ENCODE measurements around the gene CHPT1.
"Not testable (repeated sequence)": the region's sequence is repeated elsewhere in the genome, so short reads cannot be mapped to it uniquely, and the experiment has no call there.

Gene CHPT1

DNA sequence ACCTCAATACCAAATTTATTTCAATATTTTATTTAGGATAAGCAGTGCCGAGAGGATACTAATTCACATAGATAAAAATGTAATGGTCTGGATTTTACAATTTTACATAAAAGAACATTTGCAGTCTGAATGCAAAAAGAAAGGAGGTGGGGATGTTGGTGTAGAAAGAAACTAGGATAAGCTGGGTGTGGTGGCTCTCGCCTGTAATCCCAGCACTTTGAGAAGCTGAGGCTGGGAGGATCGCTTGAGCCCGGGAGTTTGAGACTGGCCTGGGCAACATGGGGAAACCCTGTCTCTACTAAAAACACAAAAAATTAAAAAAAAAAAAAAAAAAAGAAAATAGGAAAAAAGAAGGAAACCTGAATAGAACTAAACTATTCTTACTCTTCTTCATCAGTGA, 25.0 kb downstream of the CHPT1 start:
- no peak for DNase-seq (ENCODE audit: low read depth)

DNA sequence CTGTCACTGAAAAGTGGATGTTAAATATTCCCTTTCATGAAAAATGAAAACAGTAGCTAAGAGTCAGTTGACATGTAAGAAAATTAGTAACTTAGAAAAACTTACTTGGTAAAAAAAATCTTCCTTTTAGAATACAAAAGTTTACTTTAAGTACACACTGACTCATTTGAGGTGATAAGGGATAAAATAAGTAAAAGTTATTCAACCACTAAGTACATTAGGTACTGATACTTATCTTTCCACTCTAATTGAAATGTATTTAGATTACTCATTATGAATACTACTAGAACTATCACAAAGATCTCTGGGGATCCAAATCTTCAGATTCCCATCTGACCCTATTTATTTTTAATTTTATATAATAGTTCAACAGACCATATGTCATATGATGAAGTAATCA, 29.7 kb downstream of the CHPT1 start:
- peak; percentile 16 for DNase-seq (ENCODE audit: low read depth)

GRCh38 chr12:101729842-101730241, 32.4 kb downstream of the CHPT1 start:
- no peak for DNase-seq (ENCODE audit: low read depth)

GRCh38 chr12:101732318-101732717, 34.9 kb downstream of the CHPT1 start:
- no peak for DNase-seq (ENCODE audit: low read depth)

DNA sequence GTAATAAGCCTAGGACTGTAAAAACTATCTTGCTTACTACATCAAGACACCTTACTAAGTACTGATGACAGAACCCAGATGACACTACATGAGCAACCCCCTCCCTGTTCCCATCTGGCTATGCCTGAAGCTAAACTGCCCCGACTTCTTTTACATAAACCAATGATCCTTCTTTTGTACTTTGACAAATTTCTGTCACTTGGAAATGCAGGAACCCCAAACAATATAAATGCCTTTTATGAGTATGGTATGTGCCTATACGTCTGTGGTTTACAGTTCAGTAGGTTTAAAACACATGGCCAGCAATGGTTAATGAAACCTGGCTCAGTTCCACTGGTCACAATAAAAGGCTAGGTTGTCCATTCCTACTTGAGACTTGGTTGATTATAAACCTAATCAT, 35.7 kb downstream of the CHPT1 start:
- no peak for DNase-seq (ENCODE audit: low read depth)

DNA sequence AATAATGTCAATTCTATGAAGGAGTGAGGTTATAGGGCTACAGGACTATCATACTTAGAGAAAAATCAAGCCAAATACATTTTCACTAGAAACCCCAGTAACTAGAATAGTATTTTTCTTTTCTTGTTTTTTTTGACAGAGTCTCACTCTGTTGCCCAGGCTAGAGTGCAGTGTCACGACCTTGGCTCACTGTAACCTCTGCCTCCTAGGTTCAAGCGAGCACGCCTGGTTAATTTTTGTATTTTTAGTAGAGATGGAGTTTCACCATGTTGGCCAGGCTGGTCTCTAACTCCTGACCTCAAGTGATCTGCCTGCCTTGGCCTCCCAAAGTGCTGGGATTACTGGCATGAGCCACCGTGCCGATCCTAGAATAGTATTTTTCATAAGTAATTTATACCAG, 37.0 kb downstream of the CHPT1 start:
- DNase-seq (ENCODE audit: low read depth), result not testable (repeated sequence)

GRCh38 chr12:101737476-101737875, 40.0 kb downstream of the CHPT1 start:
- DNase-seq (ENCODE audit: low read depth), result no peak

DNA sequence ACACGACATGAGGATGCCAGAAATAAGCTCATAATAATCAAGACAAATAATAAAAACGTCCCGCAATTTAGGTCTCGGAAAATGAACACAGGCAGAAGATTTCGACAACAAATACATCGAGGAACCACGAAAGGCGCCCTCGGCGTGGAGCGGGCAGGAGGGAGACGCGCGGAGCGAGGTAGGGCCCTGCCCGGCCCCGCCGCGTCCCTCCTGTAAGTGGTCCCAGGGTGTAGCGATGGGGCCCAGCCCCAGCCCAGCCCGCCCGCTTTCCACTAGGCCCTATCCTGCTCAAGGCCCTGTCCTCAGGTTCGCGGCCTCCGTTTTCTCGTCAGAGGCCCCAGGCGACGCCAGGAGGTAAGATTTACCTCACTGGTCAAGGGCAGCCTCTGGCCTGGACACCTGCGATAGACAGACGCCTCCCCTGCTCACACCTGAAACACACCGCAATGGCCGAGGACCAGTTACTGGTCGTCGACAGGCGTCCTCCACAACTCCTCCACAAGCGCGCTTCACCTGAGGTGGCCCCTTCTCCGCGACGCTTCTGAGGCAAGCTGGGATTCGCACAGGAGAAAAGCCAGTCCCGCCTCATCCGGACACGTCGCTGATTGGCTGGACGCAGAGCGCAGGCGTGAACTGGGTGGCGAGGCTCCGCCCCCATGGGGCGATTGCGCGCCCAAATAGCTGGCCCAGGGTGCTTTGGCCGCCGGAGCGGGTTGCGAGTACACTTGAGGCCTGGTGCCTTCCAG, 41.7 kb downstream of the CHPT1 start, which contains the start of gene SYCP3:
SYCP3 (minus strand) TSS at position 543 of the 746 bp plus-strand sequence. CDS start 1,527 bp downstream, outside the sequence.
- no peak for DNase-seq (ENCODE audit: low read depth)

- DNase-seq (ENCODE audit: low read depth), result no peak
Measured at GRCh38 chr12:101740566-101740965, 43.1 kb downstream of the CHPT1 start.

GRCh38 chr12:101740980-101741379, 43.5 kb downstream of the CHPT1 start:
- DNase-seq (ENCODE audit: low read depth), result no peak

DNA sequence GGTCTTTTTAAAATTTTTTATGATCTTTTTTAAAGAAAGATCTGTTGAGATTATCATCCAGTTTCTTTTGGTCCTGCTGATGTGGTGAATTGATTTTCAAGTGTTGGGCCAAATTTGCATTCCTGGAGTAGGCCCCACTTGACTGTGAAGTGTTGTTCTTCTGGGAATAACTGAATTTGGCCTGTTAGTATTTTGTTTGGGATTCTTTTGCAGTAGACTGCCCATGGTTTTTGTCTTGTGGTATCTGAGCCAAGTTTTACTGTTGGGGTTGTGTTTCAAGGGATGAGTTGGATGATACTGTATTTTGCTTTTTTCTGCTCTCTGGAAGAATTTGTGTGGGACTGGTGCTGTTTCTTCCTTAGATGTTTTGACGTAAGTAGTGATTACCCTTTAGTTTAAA, 45.8 kb downstream of the CHPT1 start:
- DNase-seq (ENCODE audit: low read depth), result no peak

DNA sequence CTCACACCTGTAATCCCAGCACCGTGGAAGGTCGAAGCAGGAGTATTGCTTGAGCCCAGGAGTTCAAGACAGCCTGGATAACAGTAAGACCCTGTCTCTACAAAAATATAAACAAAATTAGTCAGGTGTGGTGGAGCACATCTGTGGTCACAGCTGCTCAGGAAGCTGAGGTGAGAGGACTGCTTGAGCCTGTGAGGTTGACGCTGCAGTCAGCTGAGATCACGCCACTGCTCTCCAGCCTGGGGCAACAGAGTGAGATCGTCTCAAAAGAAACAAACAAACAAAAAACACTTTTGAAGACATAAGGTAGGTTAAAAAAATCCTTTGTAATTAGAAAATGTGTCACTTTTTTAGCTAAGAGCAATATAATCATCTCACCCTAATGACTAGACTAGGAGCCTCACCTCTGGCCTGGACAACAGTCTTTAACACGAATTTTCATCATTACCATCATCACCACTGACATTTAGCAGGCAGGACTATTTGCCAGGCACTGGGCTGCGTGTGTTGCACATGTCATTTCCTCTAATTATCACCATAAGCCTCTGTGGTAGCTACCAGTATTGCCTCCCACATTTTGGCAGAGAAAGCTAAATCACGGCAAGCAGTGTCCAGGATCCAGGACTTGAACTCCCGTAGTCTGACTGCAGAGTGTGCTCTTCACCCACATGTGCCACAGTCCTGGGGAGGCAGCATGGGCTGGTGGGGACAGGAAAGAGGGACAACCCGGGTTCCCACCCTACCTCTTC, 46.5 kb downstream of the CHPT1 start:
- DNase-seq (ENCODE audit: low read depth), result no peak

GRCh38 chr12:101745481-101745880, 48.0 kb downstream of the CHPT1 start:
- peak; percentile 23 for DNase-seq (ENCODE audit: low read depth)

DNA sequence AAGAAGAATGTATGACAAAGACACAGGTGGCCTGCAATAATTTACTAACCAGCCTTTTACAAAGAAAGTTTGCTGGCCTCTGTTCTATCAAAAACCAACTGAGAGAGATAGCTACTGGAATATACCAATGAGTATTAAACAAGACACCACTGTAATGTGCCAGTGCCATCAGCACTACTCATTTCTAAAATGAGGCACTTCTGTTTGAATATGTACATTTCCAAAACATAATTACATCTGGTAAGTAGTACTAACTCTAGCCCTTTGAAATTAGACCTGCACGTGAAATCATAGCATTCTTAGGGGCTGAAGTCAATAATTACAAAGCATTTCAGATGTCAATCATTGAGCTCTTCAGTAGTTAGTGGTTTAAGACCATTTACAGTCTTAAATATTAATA, 48.8 kb downstream of the CHPT1 start:
- no peak for DNase-seq (ENCODE audit: low read depth)

GRCh38 chr12:101746661-101747060, 49.2 kb downstream of the CHPT1 start:
- DNase-seq (ENCODE audit: low read depth), result no peak

DNA sequence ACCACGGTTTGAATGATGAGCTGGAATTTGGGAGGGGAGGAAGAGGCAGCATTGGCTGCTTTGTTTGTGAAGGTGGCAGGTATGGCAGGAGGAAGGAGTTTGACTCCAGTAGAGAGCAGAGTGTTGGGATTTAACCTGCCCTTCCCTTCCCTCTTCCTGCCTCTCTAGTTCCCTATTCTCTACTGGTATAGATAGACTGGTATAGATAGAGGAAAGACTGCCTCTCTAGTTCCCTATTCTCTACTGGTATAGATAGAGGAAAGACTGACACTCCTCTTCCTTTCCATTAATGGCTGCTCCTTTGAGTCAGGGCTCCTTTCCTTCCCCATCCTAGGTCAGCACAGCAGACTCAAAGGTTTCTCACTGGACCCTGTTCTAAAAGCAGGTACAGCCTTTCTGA, 50.3 kb downstream of the CHPT1 start:
- DNase-seq (ENCODE audit: low read depth), result no peak

DNA sequence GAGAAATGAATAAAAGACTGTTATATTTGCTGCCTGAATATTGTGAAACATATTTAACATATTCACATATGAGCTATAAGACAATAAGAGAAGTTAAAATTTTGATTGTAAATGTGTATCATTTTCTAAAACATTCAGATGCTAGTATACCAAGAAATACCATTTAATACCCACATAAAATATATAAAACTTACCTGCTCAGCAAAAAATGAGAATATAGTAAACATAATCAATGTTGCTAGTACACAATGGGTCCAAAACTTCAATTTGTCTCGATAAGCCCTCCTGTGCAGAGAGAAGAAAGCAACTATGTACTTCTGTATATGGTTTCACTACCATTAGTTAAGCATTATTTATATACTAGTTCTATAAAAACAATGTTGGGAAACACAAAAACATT, 51.5 kb downstream of the CHPT1 start:
- no peak for DNase-seq (ENCODE audit: low read depth)

DNA sequence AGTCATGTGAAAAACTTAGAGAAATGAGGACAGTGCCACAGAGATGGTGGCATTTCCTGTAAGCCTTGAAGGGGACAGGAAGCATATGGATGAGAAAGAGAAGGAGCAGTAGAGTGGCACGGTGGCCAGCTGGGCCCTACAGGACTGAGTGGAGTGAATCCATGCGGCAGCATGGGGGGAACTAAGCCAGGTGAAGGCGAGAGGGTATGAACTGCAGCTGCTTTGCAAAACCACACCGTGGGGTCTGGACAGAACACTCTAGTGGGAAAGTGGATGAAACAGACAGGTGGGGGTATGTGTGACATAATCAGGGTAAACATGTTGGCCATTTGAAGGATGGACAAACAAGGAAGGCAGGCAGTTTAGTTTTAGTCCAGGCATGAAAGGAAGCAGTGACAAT, 52.2 kb downstream of the CHPT1 start:
- no peak for DNase-seq (ENCODE audit: low read depth)

DNA sequence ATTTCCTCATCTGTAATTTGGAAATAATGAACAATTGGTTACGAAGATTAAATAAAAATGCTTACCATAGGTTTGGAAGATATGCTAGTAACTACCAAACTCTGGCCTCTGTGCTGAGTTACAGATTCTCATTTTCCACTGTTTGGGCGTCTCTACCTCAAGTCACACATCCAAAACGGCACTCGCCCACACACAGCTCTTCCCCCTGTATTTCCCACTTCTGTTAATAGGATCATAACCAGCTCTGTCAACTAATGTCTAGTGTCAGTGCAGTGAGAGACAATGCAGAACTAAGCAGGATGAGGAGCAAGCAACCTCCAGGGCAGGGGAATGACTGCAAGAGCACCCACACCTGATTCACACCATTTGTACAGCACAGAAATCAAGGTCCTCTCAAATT, 52.7 kb downstream of the CHPT1 start:
- DNase-seq (ENCODE audit: low read depth), result no peak

DNA sequence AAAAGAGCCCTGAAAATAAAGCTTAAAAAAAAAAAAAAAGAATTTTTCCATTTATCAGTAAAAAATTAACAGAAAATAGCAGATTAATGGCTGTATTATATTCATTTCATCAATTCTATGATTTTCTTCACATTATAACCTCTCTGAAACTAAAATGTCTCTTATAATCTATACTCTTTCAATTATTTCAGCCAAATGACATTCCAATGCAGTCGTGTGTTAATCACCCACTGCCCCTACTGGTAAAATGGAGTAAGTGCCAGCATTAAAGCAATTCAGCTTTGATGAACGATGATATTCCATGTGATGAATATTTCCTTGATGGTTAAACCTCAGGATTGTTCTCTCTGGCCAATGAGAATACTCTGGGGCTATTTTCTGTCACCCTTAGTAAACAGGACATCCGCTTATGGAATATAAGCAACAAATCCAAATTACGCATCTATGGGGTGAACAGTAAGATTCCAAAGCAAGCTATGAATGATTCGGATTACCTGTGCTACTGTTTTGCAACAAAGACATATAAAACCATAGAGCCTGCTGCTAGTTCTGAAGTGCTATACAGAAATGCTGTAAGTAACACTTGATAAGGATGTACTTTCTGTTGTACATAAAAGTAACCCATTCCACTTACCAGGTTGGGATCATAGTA, 62.1 kb downstream of the CHPT1 start:
- peak; percentile 35 for DNase-seq (ENCODE audit: low read depth)

DNA sequence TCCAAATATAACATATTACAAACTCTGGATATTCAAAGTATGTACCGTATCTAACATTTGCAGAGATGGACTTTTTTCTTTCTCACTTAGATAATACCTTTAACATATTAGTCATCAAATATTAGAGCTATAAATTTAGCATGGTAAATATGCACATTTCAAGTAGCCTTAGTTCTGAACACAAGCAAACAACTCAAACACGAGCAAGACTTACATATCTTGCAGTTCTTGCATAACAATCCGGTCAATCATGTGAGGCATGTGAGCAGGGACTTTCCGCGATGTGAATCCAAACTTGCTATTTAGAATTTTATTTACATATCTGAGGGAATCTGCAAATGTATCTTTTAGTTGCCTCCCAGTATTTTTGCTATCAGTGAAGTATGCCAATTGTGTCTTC, 63.9 kb downstream of the CHPT1 start:
- DNase-seq (ENCODE audit: low read depth), result peak; percentile 91

DNA sequence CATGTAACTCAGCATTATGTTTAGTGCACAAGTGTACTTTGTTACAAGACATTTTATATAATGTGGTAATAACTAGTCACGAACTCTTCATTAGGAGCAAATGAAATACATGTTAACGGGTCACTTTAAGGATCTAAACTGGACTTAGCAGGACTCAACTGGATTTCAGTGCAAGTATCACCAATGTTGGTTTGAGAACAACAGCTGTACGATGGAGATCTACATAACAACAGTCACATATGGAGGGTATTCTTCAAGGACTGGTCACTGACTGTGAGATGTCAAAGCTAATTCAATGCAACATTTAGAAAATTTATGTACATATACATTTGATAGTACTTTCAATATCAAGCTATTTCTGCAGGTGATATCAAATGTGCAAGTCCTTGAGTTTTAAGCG, 64.3 kb downstream of the CHPT1 start:
- DNase-seq (ENCODE audit: low read depth), result no peak

Measured in iris pigment epithelial cell (primary cell).